ENCODE results near the gene MRGPRF.

Gene MRGPRF

DNA sequence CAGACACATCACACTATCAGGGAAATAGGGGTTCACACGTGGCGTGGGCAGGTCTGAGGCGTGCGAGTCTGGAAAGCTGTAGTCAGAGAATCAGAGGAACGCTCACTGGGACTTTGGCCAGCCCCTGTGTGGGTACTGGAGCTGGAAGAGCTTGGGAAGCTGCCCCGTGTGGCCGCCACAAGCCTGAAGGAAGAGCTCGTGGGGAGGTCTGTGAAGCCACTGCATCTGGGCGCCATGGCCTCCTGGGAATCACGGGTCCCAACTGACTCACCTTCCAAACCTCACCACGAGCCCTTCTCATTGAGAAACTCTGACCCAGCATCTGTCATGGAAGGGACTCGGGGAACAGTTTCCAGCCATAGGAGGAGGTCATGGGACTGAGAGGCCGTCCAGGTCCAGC, 5.9 kb upstream of the MRGPRF start:
- DNase-seq = no peak

DNA sequence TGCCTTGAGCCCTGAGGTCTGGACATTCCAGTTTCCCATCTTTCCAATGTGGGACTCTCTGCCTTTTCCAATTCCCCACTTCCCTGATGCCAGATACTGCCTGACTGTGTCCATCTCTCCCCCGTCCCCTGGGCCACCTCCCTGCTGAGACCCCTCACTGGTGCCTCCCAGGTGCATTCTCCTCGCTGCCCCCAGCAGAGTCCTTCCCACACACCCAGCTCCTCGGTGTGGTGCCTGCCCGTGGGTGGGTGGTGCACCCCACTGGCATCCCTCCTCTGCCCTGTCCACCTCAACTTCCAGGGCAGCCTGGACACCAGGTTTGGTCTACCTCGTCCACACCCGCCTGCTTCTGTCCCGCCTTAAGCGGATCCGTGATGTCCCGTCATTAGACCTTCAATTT, 4.9 kb upstream of the MRGPRF start:
- DNase-seq = no peak

DNA sequence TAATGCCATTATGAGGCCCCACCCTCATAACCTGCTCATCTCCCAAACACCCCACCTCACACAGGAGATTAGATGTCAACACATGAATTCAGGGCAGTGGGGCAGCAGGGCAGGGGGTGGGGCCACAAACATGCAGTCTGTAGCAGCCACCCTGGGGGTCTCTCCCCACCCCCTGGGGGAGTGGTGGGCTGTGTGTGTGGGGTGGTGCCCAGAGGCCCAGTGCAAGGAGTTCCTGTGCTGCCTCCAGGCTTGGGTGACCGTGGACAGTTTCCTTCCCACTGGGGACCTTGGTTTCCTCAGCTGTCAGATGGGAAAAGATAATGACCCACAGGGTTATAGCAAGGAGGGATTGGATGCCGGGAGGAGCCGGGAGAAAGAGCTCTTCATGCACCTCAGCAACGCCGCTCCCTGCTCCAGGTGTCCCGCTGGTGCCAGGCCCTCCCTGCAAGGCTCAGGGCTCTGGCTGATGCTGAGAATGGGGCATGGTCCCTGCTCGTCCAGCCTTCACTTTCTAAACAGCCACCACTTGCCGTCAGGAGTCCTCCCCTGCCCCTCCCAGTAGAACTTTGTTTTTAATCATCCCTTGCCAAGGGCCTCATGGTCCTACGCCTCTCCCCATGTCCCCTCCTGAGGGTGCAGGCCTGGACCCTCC, 2.0 kb upstream of the MRGPRF start:
- DNase-seq = no peak

DNA sequence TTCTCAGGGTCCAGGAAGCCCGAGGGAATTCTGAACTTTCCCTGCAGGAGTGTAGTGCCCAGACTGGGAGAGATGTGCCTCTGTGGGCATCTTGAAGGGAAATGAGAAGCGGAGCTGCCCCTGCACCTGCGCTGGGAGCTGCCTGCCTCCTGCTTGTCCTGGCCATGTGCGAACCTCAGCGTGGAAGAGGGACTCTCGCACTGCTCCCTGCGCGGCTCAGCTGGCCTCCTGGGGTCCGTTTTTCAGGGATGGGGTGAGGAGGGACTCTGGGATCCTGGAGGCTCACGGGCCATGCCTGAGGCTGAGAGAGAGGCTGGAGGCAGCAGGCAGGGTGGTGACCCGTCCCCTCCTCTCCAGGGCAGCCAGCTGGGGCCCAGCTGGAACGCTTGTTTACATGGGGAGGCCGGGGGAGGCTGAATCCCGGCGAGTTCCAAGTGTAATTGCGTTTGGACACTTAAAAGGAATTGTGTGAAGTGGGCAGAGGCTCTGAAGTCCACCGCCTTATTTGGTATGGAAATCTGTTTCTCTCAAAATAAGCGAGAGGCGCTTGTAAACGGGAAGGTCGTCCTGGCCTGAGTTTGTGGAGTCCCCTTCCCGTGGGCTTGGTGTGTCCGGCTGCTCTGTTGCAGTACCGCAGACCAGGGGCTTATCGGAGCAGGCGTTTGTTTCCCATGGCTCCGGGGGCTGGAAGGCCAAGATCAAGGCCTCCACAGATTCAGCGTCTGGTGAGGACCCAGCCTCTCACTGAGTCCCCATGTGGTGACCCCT, 1.2 kb upstream of the MRGPRF start:
- DNase-seq = no peak

DNA sequence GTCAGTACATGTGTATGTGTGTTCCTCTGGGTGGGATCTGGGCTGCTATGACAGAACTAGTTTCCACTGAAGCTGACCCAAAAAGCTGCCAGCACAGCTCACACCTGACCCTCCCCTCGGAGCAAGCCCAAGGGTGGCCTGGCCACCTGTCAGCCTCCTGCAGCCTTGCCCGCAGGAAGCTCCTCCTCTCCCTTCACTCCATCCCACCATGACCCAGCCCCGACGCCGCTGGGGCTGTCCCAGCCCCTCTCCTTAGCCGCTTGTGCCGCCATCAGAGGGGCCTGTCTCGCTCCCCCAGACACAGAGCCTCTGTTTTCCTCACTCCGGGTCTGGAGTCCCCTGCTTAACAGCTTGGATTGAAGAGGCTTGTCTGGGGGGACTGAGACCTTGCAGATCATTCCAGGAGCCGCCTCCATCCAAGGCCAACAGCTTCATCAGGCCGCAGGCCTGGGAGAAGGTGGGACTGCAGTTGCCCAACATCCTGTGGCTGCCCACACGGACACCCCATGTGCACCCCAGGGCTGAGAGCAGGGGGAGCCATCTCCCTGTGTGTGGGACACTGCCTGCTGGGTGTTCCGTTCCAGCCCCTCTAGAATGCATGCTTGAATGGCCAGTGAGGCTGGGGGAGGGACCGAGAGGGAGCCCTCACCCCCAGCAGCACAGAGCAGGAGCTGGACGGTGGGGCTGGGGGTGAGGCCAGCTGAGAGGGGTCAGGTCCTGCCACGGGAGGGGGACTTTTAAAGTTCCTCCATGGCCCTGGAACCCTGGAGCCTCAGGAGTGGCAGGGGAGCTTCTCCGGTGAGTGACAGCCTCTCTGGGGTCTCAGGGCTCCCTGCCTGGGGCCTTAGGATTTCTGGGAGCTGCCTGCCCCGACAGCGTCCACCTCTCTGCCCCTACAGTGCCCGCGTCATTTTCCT, 696 bp downstream of the MRGPRF start:
- DNase-seq = no peak

DNA sequence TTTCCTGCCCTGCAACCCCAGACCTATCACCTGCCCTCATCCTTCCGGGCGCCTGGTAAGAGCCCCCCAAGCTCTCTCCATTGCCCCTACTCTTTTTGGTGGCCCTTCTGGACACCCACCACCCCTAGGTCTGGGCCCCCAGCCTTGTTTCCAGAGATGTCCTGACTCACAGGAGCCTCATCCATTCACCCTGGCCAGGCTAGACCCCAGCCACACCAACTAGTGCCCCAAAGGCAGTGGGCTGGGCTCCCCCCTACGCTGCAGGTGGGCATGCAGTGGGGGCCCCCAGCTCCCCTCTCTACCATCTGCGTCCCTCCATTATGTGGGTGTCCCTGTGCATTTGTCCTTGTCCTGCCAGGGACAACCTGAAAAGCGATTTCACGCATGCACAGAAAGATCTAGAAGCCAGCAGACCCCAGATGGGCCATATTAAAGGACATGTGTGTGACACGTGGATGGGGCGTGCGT, 1.4 kb downstream of the MRGPRF start:
- DNase-seq = no peak

DNA sequence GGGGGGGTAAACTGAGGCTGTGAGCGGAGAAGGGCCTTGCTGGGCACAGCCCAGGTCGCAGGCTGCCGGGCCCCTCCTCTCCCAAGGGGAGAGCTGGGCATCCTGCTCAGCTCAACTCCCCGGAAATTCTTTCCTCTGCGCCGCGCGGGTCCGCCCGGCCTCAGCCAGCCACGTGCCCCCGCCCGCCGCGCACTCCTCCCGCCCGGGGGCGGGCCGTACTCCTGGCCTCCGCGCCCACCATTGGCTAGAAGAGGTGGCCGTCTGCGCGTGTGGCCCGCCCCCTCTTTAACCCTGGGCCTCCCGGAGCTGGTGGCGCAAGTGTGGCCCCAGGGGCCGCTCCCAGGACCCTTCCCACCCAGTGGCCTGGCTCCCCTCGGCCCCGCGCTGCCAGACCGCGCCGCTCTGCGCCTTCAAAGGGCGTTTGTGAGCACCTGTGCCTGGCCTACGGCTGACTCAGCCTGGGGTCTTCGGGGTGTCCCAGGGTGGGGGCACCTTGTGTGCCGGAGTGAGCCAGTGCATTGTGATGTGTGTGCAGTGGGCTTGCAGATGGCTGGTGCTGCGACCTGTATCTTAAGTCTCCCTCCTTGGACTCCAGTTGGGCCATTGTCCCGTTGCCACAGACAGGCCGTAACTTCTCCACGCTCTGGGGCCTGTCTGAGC, 2.0 kb downstream of the MRGPRF start:
- no peak for DNase-seq

DNA sequence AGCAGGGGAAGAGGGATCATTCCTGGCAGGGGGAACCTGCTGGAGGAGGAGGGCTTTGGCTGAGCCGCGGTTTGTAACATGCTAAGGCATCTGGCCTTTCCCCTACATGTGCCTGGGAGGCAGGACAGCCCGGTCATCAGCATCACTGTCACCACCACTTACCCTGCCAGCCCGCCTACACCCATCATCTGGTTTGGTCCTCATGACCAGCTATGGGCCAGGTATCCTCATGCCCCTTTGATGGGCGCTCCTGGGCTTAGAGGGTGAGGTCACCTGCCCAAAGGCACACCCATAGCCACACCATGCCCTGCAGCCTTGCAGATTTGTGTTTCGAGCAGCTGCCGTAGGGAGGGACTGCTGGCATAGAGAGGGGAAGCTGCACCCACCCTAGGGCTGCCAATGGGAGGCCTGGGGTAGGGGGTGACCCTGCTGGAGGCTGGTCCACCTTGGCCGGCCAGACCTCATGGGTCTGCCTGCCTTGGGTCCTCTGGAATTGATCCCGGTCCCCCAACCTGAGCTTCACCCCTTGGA, 2.6 kb downstream of the MRGPRF start:
- DNase-seq = no peak

DNA sequence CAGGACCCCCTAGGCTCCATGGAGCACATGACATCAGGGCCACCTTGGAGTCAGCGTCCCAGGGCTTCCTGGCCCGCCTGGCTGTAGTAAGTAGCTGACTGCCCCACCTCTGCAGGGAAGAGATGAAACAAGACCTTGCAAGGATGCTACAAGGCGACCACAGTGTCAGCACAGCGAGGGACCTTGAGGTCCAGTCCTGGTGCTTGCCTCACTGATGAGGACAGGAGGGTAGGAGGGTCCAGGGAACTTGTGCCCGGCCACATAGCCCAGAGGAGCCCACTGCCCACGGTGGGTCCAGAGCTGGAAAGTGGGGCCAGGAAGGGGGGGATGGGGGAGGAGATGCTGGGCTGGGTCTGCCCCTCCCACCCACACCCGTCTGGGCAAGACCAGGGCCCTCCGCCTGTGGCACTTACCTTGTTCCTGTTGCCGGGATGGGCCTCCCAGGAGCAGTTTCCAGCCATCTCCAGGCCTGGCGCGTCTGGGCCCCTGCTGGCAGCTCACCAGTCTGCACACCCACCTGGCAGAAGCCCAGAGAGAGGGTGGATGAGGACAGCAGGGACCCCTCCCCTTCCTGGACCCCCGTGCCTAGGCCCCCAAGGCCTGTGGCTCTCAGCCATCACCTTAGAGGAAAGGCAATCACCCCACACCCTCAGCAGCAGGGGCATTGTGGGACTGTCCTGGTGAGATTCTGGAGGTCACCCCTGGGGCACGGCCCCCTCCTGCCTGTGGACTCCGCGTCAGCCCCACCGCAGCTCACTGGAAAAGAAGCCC, 3.4 kb downstream of the MRGPRF start:
- no peak for DNase-seq

DNA sequence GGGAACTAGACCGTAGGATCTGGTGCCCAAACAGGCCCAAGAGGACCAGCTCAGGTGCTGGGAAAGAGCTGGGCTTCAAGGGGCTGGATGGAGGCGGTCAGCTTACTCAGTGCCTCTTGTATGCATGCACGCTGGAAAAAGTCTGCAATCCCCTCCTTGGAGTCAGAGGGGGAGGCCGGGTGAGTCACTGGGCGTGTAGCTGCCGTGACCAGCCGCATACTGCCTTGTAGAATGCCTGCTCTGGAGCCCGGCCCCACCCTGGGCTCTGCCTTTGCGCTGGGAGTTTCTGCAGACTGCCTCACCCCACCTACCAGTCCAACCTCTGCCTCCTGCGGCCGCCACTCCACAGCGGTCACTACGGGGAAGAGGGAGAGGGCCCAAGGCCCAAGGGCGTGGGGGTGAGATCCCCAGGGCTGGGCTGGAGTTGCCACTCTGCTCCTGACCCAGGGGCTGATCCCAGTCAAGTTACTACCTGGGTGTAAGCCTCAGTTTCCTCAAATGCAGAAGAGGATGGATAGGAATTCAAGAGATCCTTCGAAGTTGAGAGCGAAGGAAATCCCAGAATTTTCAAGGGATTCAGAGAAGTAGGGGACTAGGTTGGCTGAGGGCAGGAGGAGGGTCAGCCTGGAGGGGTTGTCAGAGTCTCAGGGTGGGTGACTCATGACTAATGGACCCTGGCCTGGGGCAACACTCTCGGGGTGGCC, 4.2 kb downstream of the MRGPRF start:
- DNase-seq = no peak

DNA sequence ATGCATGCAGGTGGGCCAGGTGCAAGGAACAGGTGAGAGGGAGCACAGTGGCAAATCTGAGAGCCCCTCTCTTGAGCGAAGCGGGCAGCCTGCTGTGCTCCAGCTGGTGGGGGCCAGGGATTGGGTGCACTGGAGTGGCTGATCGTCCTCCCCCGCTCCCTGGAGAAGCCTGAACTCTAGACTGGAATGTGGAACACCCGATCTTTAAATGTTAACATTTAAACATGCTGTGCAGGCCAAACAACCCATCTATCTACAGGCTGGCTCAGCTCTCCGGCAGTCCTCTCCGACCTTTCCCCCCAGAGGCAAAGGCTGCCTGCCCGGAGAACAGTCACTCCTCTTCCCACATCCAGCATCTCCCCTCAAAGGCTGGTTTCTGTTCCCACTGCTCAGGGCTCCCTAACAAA, 5.1 kb downstream of the MRGPRF start:
- DNase-seq = no peak

DNA sequence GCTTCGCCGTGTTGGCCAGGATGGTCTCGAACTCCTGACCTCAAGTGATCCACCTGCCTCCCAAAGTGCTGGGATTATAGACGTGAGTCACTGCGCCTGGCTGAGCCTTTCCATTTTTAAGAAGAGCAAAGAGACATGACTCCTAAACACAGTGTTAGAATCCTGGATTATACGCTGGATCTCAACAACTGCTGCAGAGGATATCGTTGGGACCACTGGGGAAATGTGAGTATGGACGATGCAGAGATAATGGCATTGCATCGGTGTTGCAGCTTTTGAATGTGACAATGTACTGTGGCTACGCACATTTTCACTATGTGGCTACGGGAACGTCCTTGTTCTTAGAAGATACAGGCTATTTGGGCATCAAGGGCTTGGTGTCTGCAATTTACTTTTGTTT, 6.2 kb downstream of the MRGPRF start:
- no peak for DNase-seq

DNA sequence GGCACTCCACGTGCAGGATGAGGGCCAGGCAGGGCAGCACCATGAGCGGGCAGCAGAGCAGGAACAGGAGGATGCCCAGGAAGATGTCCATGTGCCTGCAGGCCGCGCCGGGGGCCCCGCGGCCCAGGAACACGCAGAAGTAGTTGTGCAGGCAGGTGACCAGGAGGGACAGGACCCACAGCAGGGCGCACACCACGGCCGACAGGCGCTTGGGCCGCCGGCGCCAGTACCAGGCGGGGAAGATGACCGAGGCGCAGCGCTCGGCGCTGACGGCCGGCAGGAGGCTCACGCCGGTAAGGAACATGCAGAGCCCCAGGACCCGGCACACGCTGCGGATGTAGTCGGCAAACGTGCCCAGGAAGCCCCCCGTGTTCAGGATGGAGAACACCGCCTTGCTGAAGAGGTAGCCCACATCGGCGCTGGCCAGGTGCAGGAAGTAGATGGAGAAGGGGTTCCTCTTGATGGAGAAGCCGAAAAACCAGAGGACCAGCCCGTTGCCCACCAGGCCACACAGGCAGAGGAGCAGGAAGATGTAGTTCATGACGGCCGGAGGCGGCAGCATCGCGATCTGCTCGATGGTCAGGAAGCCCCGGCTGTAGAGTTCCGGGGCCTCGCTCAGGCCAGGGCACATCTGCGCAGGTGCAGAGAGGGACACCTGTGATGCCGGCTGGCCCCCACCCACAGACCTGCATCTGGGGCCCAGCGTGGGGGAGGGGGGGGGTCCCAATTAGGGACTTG, 7.2 kb downstream of the MRGPRF start:
- no peak for DNase-seq

DNA sequence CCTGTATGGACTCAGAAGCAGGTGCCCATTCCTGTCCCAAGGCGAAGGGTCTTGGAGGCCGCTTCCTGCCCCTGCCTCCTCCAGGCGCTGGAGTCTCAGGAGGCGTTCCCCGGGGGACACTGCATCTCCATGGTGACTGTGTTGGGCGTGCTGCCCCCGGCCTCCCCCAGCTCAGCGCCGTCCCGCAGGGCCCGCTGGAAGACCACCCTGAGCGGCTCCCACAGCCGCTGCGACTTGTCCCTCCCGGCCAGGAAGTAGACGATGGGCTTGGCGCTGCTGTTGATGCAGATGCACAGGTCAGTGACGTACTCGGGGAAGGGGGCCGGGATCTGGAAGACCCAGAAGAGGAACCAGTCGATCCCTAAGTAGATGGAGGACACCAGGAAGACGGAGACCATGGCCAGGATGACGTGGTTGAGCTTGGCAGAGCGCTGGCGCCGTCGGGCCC, 7.8 kb downstream of the MRGPRF start:
- DNase-seq = no peak

DNA sequence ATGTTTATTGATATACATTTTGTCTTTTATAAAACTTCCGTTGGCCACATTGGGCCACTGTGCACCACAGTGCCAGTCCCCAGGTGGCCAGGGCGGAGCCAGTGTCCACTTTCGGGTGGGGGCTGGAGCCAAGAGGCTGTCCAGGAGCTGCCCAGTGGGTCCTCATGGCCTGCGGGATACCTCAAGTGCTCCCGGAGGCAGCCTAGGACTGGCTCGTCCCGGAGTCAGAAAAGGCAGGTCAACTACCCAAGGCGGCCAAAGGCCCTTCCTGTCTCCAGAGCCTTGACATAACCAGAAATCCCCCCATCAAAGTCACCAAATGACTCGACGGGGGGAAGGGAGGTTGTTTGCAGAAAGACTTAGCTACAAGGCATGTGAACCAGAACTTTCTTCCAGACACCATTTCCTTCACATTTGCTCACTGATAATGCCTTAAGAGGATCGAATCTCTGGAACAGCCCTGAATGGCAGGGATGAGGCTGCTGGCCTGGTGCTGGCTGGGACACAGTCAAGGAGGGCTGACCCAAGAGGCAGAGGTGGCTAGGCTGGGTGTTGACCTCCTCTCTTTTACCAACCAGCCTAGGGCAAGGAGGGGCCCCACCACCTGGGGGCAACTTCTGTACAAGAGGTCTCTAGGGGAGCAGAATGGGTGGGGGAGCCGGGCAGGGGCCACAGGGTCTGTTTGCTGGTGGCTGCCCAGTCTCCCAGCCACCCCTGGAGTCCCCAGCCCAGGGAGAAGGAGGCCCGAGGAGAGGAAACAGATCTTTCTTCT, 8.4 kb downstream of the MRGPRF start:
- no peak for DNase-seq

DNA sequence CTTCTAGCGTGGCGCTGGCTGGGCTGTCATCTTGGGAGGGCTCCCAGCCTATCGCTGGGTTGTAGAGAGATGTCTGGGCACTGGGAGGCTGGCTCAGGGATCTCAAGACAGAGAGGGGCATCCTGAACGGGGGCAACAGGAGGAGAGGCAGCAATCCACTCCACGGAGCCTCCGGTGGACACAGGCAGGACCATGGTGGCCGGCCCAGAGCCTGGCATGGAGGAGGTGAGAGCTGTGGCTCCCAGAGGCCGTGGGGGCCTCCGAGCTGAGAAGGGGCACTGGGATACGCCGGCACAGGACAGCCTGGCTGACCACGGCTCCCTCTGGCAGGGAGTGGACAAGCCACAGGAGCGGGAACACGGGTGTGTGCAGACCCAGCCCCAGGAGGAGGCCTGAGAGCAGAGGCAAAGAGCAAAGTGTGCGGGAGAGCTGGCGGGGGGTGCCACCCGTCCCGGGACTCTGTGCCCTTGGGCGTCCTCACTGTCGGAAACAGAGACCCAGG, 9.1 kb downstream of the MRGPRF start:
- DNase-seq = no peak

DNA sequence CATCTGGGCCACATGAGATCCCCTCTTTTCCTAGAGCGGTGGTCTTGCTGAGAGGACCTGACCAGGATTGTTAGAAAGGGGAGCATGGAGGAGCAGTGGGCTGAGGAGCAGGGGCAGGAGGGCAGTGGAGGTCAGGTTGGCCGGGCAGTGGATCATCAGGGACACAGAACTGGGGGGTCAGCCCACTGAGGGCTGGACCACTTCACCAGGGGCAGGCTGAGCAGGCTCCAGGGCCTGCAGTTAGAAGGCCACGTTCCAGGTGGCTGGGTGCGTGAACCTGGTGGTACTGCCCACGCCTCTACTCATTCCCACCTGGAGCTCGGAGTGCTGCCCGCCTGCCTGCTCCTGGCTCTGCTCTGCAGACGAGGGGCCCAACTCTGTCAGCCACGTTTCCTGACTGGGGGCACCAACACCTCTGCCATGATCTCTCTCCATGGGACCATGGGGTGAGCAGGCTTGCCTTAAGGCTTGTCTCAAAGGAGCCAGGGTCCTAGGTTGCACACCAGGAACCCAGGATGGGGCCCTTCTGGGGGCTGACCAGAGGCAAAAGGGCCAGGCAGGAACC, 9.7 kb downstream of the MRGPRF start:
- no peak for DNase-seq

DNA sequence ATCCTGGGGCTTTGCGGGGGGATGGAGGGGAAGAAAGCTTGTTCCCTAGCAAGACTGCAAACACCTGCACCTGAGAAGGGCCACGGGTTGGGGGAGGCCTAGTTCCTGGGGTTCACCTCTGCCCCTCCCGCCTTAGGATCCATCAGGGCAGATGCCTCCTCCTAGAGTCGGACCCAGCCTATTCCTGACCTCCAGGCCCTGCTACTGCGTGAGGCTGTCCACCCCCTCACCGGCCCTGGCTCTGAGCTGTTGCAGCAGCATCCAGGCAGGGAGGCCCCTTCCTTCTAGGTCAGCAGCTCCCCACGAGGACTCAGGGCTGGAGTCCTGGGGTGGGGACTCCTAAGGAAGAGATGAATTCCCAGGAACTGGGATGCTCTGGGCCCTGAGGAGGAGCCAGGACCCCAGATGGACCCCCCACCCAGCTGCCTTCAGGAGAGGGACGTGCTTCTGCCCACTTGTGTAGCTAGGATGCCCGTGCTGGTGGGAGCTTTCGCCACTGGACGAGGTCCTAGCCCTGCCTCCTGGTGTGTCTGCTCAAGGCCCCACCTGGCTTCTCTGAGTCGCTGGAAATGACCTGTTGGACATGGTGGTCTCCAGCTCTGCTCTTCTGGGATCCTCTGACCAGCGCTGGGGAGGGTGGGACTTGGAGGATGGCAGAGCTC, 10.3 kb downstream of the MRGPRF start:
- DNase-seq = no peak

Measured in NCI-H1105 treated with DMSO at 0.1 percent for 48 hours (cell line).